ENCODE data around the gene KCND1.
"Not testable (repeated sequence)": the region's sequence is repeated elsewhere in the genome, so short reads cannot be mapped to it uniquely, and the experiment has no call there.

The KCND1 gene

DNA sequence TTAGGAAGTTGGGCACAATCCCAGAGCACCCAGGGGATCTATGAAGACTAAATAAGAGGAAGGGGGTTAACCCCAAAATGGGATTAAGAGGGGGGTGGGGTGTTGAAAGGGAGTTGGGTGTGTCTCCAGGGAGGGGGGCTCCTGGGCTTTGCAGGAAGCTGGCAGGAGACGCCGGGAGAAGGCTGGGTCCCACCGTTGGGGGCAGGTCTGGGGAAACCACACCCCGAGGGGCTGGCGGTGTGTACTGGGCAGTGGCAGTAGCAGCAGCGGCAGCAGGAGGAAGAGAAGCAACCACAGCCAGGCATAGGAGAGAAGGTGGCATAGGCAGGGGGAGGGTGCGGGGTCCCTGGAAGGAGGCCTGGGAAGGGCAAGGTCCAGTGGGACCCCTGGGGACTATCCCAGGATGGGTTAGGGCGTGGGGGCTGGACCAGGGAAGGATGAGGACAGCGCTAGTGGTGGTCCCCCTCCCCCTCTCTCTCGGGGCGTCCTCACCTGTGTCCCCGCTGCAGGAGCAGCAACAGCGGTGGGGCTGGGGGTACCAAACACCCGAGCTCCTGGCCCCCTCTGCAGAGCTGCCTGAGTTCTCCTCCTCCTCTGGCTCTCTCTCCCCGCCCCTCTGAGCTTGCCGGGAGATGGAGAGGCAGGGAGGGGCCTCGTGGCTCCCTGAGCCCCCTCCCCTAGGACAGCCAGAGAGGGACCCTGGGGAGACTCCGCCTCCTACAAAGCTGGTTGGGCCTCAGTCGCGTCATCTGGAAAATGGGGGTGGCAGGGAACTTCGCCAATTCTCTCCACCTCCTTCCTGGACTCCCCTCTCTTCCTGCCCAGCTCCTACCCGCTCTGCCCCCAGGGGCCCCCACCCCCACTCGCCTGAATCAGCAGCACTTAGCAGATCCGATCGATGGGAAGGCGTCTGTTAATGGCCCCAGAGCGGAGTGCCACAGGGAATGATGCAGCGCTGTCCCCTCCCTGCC lies at the start of gene KCND1:
Gene KCND1 (minus strand): TSS at position 596 of the 971 bp plus-strand sequence. CDS start 1,573 bp downstream, outside the sequence.
- DNase-seq: peak; percentile 67

DNA sequence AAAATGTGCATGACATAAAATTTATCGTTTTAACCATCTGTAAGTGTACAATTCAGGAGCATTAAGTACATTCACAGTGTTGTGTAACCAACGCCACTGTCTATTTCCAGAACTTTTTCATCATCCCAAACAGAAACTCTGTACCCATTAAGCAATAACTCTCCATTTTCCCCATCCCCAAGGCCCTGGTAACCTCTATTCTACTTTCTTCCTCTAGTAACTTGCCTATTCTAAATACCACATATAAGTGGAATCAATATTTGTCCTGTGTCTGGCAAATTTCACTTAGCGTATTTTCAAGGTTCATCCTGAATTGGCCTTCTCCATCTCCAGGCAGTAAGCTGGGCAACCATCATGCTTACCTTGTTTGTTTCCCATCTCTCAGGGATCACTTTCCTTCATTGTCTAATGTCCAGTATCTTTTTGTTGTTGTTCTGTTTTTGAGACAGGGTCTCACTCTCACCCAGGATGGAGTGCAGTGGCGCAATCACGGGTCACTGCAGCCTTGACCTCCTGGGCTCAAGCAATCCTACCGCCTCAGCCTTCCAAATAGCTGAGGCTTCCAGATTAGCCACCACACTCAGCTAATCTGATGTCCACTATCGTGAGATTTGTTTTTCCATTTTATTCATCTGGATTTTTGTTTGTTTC lies 48.1 kb upstream of the KCND1 start:
- no peak for DNase-seq

DNA sequence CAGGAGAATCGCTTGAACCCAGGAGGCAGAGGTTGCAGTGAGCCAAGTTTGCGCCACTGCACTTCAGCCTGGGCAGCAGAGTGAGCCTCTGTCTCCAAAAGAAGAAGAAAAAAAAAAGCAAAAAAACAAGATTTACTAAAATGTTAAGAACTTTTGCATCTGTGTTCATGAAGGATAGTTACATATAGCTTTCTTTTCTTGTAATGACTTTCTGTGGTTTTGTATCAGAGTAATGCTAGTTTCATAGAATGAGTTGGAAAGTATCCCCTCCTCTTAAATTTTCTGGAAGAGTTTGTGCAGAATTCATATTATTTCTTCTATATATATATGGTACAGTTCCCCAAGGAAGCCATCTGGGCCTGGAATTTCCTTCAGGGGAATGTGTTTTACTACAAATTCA lies 47.4 kb upstream of the KCND1 start:
- no peak for DNase-seq

DNA sequence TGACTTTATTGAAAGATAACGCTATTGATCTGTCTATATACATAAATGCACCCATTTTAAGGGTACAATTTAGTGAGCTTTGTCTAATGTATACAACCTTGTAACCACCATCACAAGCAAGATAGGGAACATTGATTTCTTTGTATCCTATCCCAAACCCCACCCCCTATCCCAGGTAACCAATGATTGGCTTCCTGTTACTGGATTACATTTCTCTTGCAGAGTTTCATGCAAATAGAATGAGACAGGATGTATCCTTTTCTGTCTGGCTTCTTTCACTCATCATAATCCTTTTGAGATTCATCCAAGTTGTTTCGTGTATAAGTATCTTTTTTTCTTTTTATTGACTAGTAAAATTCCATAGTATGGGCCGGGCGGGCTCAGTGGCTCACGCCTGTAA lies 32.1 kb upstream of the KCND1 start:
- DNase-seq: no peak

DNA sequence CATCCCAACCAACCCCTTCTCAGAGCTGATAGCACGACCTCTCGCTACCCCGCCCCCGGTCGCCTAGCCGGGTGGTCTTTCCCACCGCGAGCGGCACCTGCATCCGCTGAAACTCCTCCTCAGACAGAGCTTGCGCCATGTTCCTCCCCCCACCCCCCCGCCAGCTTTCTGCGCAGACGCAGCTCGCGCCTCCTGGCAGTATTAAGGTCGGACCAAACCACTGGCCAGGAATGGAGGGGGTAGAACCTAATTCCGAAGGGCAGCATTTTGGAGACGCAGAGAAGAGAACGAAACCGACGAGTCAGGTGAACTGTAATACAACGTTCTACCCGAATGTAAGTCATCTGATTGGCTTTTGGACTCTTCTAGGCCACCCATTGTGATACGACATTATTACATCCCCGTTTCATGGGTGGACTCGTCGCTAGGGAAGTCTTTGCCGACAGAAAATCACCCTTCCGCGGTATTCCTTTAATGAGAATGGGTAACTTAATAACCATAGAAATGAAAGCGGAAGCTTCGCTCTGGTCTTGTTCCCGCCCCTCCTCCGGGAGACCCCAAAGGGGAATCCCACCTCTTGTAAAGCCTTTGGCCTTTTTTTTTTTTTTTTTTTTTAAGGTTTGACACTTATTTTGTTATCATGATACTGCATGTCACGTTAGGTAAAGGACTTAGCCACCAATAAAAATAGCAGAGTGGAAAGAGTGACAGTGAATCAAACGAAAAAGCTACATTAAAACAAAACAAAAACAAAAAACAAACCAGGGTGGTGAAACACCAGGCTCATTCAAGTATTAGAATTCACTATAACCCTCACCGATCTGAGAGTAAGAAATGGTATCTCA lies 30.7 kb upstream of the KCND1 start, which contains the start of gene GRIPAP1:
Gene GRIPAP1 (minus strand): TSS at position 174 of the 845 bp plus-strand sequence. CDS start 35 bp downstream, at position 139.
- DNase-seq: peak; percentile 98

DNA sequence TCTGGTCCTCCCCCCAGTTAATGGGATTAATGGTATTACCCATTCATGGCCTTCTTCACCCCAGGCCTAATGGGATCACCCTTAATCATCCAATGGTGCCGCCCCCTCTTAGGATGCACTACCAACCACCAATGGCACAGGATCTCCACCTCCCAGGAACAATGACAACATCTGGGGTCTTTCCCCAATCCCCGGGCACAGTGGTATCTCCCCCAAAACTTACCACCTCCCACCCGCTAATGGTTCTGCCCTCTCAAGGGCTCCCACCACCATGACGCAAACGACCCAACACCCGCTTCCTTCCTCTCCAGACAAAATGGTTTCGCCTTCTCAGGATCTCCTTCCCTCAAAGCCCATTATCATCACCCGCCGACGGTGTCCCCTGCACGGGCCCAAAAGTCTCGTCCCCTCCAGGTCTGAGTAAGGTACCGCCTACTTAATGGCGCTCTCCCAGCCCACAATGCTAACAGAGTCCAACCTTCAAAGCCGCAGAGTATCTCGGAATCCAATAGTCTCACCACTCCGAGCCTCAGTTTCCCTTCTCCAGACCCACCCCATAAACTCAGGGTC lies 30.0 kb upstream of the KCND1 start:
- peak; percentile 99 for DNase-seq

DNA sequence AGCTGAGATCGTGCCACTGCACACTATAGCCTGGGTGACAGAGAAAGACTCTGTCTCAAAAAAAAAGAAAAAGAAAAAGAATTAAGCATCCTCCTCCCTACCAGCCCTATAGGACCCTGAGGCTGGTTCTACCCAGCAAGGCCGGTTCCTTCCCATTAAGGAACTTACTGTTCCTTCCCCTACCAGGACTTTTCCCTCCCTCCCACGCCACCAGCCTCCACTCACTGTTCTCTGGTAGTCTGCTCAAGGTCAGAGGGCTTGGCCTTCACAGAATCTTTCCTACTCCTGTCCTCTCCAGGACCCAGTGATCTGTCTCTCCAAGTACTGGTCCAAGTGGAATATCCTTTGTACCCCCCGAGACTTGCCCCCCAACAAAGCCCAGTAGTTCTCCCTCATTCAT lies 29.0 kb upstream of the KCND1 start:
- no peak for DNase-seq

DNA sequence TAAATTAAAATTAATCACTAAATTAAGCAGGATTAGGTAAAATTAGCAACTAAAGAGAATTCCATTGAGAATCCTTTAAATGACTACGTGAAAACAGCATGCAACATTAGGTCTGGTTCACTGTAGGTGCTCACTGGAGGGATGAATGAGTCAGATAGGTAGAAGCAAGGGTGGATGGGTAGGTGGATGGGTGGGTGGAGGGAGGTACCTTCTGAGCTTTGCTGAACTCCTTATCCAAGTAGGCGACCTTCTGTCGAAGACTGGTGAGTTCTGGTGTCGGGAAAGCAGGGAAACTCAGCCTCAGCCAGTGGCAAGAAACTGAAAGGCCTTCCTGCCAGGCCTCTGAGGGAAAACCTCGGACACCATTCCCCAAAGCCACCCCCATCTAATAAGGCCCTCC lies 27.4 kb upstream of the KCND1 start:
- DNase-seq: no peak

DNA sequence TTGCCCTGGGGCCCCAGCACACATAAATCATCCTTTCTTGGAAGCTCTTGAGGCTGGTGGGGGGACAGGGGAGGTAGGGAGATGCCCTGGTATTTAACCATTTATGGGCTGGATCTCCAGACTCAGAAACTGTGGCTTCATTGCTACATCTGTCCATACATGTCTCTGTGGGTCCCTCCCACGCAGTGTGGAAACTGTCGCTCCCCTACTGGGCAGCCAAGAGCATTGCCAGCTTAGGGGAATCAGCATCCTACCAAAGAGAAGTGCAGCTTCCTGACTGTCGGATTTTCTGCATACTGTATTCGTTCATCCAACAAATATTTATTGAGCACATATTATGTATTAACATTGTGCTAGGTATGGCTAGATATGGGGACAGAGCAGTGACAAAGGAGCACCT lies 26.7 kb upstream of the KCND1 start:
- peak; percentile 44 for DNase-seq

DNA sequence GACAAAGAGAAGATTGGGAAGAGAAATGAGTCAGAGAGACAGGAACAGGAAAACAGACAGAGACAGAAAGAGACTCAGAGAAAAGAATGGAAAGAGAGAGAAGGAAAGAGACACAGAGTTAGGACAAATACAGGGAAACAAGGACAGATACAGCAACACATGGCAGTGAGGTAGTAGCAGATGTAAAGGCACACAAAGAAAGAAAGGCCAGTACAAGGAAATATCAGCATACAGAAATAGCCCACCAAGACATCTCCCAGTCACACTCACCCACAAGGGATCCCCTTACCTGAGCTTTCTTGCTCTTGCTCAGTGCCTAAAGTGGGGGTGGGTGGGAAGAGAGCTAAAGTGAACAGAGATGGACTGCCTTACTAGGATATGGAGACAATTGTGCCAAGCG lies 26.2 kb upstream of the KCND1 start:
- no peak for DNase-seq

DNA sequence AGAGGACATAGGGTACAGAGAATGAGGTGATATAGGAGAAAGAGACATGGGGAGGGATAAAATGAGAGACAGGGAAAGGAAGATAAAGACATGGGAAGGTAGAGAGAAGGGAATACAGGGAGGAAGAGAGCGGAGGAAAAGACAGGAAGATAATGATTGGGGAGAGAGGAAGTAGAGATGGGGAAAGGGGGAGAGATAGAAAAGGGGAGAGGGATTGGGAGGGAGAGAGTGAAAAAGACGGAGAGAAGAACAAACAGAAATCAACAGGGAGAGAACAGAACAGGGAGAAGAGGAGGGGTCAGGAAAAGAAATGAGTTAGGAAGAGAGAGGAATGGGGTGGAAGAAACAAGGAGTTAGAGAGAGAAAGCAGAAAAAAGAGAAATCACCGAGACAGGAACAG lies 25.8 kb upstream of the KCND1 start:
- no peak for DNase-seq

DNA sequence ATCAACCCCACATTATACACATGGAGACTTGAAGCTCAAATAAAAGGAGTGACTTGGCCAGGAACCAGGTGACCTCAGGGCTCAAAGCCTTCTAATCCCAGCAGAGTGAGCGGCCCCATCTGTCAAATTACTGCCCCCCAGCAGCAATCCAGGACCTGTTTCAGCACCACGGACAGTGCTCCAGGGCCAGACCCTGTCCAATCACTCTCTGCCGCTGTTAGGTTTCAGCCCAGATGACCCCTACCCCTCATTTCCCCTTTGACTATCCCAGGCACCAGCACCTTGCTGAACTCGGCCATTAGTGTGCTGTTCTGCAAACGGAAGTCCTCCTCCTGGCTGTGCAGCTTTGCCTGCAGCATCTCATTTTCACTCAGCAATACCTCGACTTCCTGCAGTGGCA lies 25.3 kb upstream of the KCND1 start:
- peak; percentile 71 for DNase-seq

DNA sequence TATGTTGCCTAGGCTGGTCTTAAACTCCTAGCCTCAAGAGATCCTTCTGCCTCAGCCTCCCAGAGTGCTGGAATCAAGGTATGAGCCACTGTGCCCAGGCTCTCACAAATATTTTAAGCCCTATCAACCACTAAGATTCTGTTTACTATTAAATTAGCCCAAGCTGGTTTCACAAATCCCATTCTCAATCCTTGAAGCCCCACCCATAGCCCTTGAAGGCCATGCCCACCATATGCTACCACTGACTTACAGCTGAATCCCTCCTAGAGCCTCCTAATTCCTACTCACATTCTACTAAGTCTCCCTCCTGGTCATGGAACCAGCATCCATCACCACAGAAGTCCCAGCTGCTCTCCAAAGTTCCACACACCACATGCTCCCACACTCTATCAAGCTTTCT lies 20.7 kb upstream of the KCND1 start:
- DNase-seq: peak; percentile 98

DNA sequence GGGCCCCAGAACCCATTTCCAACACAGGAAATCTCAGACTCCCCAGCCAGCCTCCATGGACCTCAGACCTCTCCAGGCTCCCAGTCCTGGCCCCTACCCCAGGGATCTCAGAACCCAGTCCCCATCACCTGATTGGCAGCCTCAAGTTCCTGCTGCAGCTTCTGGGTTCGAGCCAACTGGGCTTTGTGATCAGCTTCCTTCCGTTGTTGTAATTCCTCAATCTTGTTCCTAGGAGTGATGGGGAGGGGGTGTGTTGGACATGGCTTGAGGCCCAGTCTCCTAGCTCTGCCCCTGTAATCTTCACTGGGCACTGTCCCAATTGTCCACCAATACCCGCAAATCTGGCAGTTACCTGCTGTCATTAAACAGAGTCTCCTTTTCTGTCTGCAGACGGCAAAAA lies 17.8 kb upstream of the KCND1 start:
- DNase-seq: no peak

DNA sequence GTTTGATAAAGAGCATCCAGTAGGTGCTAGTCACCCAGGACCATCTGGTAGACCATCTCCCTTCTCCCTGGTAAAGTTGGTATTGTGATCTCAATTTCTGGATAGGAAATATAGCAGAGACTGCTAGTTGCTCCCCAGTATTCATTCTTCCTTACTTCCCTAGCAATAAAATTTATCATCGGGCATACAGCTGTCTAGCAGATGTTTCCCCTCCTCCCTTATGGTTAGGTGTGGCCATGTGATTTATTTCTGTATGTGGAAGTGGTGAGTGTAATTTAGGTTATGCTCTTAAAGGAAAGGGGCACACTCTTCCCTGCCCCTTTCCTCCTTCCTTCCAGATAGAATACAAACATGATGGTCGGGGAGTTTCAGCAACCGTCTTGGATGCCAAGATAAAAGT lies 12.3 kb upstream of the KCND1 start:
- DNase-seq: no peak

DNA sequence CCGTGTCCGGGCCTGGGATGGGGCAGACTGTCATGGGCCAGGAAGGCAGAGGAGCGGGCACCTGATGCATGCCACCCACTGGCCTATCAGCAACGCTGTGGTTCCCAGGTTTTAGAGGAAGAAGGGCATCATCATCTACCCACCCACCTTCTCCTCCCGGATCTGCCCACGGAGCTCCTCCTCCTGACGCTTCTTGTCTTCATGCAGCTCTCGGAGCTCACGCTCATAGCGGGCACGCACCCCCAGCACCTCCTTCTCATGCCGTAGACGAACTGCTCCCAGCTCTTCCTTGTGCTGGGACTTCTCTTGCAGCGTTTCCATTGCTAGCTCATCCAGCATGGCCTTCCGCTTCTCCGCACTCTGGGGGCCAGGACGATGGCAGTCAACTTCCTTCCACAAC lies 11.4 kb upstream of the KCND1 start:
- DNase-seq: no peak

DNA sequence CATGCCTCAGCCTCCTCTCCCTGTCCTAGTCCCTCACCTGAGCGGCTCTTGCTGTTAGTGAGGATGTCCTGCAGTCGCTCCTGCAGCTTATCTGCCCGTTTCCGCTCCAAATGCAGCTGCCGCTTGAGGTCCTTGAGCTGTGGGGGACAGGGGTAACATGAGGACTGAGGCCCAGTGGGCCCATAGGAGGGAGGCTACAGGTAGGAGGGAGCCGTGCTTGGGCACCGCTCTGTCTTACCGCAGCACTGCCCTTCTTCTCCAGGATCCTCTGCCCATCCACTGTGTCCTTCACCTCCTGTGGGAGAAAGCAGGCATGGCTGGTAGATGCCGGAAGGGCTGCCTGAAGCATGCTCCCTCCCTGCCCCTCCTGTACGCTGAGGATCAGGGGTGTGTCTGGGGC lies 9.5 kb upstream of the KCND1 start:
- no peak for DNase-seq

DNA sequence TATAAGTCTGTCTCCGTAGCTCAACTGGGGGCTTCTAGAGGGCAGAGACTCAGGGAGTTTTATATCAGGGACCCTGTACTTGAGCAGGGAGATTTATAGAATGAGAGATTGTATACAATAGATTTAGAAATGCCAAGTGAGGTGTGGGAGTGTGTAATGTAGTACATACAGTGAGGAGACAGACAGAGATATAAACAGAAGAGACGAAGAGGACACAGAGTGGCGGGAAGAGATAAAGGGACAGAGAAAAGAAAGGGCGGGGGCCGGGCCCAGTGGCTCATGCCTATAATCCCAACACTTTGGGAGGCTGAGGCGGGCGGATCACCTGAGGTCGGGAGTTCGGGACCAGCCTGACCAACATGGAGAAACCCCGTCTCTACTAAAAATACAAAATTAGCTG lies 8.7 kb upstream of the KCND1 start:
- not testable (repeated sequence) for DNase-seq

DNA sequence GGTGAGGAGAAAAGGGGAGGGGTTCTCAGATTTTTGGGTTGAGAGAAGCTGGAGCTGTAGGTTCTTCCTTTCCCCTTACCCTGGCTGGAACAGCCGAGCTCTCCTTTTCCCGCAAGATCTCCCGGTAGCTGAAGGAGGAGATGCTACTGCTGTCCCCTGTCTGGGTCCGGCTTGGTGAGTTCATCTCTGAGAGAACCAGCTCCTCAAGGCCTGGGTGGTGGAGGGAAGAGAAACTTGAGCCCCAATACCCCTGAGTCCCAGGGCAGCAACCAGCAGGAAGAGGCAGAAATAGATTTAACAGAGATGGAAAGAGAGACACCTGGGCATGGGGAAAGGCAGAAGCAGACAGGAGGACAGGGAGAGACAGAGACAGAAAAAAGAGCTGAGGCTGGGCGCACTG lies 6.6 kb upstream of the KCND1 start:
- DNase-seq: no peak

DNA sequence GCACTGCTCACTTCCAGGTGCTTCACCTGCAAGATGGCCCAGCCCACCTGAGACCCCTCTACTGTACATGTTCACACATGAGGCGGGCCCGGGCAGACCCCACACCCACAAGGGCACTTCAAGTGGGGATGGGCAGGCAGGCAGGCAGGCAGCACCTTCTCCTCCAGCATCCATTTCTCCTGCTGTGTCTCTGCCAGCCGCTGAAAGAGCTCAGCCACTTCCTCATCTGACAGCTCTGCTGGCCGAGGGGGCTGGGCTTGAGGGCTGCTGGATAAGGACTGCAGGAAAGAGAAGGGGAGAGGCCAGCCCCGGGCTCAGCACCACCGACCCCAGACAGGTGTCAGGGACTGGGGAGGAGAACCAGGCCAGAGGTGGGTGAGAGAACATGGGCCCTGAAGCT lies 4.4 kb upstream of the KCND1 start:
- no peak for DNase-seq

DNA sequence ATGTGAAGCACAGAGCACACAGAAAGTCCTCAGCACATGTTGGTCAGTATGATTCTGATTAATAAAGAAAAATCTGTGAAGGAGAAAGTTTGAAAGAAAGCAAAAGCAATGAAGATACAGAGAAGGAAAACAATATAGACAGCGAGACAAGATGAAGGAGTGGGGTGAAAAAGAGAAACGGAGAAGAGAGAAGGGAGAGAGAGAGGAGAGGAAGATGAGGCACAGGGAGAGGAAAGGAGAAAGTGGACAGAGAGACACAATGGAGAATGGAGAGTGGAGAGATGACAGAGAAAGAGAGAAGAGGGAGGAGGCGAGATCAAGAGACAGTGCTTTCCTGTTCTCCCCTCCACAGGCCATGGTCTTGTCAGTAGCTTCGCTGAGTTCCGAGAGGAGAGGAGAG lies 3.9 kb upstream of the KCND1 start:
- DNase-seq: no peak

DNA sequence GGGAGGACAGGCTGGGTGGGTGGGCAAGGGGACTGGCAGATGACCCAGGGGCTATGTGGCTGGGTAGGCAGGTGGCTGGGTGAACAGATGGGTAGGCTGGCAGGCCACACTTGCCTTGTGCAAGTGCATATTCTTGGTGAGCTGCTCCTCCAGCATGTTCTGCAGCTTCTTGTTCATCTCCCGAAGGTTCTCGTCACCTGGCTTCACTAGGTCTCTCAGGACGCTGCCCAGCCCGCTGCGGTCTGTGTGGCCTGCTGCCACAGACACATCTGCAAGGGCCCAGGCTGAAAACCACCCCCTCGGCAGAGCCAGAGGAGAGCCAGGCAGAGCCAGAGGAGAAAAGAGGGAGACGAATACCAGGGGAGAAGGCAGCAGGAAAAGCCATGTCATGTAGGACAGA lies 3.4 kb upstream of the KCND1 start:
- no peak for DNase-seq

DNA sequence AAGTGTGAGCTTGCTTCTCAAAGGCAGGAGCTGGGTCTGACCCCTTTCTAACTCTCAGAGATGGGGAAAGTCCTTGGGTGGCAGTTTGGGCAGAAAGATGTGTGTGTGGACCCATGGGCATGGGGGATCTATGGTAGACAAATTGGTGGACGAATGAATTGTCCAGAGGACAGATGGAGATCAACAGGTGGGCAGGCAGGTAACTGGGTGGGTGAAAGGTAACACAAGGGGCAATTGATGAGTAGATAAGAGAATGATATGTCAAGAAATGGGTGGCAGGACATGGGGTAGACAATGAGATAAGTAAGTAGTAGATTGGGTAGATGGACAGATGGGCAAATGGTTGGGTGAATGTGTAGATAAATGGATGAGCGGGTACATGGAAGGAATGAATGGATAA lies 2.9 kb upstream of the KCND1 start:
- no peak for DNase-seq
